Measurements from ENCODE around the gene RFX1.

DNA sequence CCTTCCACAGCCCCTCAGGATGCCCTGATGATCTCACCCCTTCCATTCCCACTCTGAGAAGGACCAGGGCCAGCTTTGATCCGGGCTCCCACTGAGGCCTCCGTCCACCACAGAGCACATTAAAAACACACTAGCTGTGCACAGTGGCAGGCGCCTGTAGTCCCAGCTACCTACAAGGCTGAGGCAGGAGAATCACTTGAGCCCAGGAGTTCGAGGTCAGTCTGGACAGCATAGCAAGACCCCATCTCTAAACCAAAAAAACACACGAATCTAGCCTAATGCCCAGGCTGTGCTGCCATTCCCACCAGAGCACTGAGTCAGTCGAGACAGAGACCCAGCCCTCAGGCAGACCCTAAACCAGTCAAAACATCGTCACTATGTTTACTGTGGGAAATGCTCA is 14.1 kb downstream of the RFX1 start:
- TF ChIP-seq, protein P1, sequence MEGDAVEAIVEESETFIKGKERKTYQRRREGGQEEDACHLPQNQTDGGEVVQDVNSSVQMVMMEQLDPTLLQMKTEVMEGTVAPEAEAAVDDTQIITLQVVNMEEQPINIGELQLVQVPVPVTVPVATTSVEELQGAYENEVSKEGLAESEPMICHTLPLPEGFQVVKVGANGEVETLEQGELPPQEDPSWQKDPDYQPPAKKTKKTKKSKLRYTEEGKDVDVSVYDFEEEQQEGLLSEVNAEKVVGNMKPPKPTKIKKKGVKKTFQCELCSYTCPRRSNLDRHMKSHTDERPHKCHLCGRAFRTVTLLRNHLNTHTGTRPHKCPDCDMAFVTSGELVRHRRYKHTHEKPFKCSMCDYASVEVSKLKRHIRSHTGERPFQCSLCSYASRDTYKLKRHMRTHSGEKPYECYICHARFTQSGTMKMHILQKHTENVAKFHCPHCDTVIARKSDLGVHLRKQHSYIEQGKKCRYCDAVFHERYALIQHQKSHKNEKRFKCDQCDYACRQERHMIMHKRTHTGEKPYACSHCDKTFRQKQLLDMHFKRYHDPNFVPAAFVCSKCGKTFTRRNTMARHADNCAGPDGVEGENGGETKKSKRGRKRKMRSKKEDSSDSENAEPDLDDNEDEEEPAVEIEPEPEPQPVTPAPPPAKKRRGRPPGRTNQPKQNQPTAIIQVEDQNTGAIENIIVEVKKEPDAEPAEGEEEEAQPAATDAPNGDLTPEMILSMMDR (conservative IDR thresholded peaks at IDR 0.05): no peak
- no peak for TF ChIP-seq ZFX (IDR thresholded peaks at IDR 0.05)
